Neural cell (in vitro differentiated cells): ENCODE measurements around the gene PIK3R4. TPM values are rescaled to one million over a fixed set of nuclear protein-coding genes. Genes with fewer than 3 reads are reported as not detected.

Experiments used
- H2AFZ ChIP-seq: fragments of 200-600, 300-800 bp; sonication (generic), shearing (Covaris generic); 2 replicates; pipeline ENCODE4 v1.6.0; 2014; ENCODE audit warnings: low read depth, mild to moderate bottlenecking, antibody characterized with exemption, low read length, moderate library complexity
- H3F3A ChIP-seq: fragments of 200-600 bp; shearing (Covaris generic); 2 replicates; pipeline ENCODE4 v1.6.1; 2016; ENCODE audit warnings: mild to moderate bottlenecking, moderate library complexity, mixed read lengths, antibody characterized with exemption, low read length; ENCODE audit not compliant: insufficient read depth, poor library complexity, severe bottlenecking
- H3K27ac ChIP-seq: fragments of 200-600, 300-800 bp; sonication (generic), shearing (Covaris generic); 2 replicates; pipeline ENCODE4 v1.5.1; 2014; ENCODE audit warnings: mild to moderate bottlenecking, low read length, moderate library complexity
- H3K27me3 ChIP-seq: fragments of 300-800, 200-600 bp; sonication (generic), shearing (Covaris generic); 2 replicates; pipeline ENCODE4 v1.6.0; 2014; ENCODE audit warnings: mild to moderate bottlenecking, low read depth, low read length, moderate library complexity; ENCODE audit not compliant: insufficient read depth
- H3K36me3 ChIP-seq: fragments of 300-800, 200-600 bp; sonication (generic), shearing (Covaris generic); 2 replicates; pipeline ENCODE4 v1.5.1; 2014; ENCODE audit warnings: mild to moderate bottlenecking, antibody characterized with exemption, low read length, moderate library complexity; ENCODE audit not compliant: insufficient read depth
- H3K4me2 ChIP-seq: fragments of 300-800, 200-600 bp; sonication (generic), shearing (Covaris generic); 2 replicates; pipeline ENCODE4 v1.6.0; 2014; ENCODE audit warnings: mild to moderate bottlenecking, low read length
- H3K4me3 ChIP-seq: fragments of 300-800, 200-600 bp; sonication (generic), shearing (Covaris generic); 2 replicates; pipeline ENCODE4 v1.5.1; 2014; ENCODE audit warnings: mild to moderate bottlenecking, low read length, moderate library complexity
- H3K79me2 ChIP-seq: fragments of 200-600 bp; shearing (Covaris generic); replicated peaks from 2 replicates; pipeline ENCODE4 v1.6.0; 2014; ENCODE audit warnings: mild to moderate bottlenecking, low read length, moderate library complexity; ENCODE audit not compliant: insufficient read depth
- H3K9ac ChIP-seq: fragments of 300-800, 200-600 bp; sonication (generic), shearing (Covaris generic); 2 replicates; pipeline ENCODE4 v1.6.1; 2016; ENCODE audit warnings: mild to moderate bottlenecking, low read length, mixed read lengths
- H3K9me2 ChIP-seq: fragments of 200-600 bp; shearing (Covaris generic); 2 replicates; pipeline ENCODE4 v1.6.1; 2016; ENCODE audit warnings: mild to moderate bottlenecking, low read length, mixed read lengths; ENCODE audit not compliant: insufficient read depth
- H3K9me3 ChIP-seq: fragments of 200-600, 300-800 bp; sonication (generic), shearing (Covaris generic); 2 replicates; pipeline ENCODE4 v1.6.1; 2016; ENCODE audit warnings: mild to moderate bottlenecking, mixed run types, low read length, moderate library complexity, mixed read lengths
- H4K20me1 ChIP-seq: fragments of 200-600 bp; shearing (Covaris generic); 2 replicates; pipeline ENCODE4 v1.6.1; 2016; ENCODE audit warnings: mild to moderate bottlenecking, mixed run types; ENCODE audit not compliant: insufficient read depth
- EP300 ChIP-seq: fragments of 450-650 bp; conservative IDR thresholded peaks from 2 replicates; pipeline ENCODE4 v1.6.1; 2014; ENCODE audit warnings: antibody characterized with exemption, mild to moderate bottlenecking, moderate library complexity; ENCODE audit not compliant: poor library complexity, severe bottlenecking
- EZH2 ChIP-seq: fragments of 200-600, 300-800 bp; shearing (Covaris generic), sonication (generic); IDR thresholded peaks from 2 replicates; pipeline ENCODE4 v1.6.1; 2014; ENCODE audit warnings: antibody characterized with exemption, low read length, borderline replicate concordance, mild to moderate bottlenecking; ENCODE audit not compliant: insufficient read depth, poor library complexity, severe bottlenecking
- MXI1 ChIP-seq: fragments of 450-650 bp; conservative IDR thresholded peaks from 2 replicates; pipeline ENCODE4 v1.6.1; 2014; ENCODE audit warnings: antibody characterized with exemption, mild to moderate bottlenecking; ENCODE audit not compliant: poor library complexity, severe bottlenecking
- POLR2AphosphoS5 ChIP-seq: IDR thresholded peaks from 2 replicates; pipeline ENCODE4 v1.6.1; 2012
- RAD21 ChIP-seq: fragments of 450-650 bp; conservative IDR thresholded peaks from 2 replicates; pipeline ENCODE4 v1.6.1; 2014; ENCODE audit warnings: antibody characterized with exemption, mild to moderate bottlenecking, moderate library complexity
- SMC3 ChIP-seq: fragments of 450-650 bp; conservative IDR thresholded peaks from 2 replicates; pipeline ENCODE4 v1.6.1; 2014; ENCODE audit warnings: antibody characterized with exemption, mild to moderate bottlenecking, moderate library complexity; ENCODE audit not compliant: poor library complexity
- TAF1 ChIP-seq: IDR thresholded peaks from 2 replicates; pipeline ENCODE4 v1.6.1; 2012; ENCODE audit warnings: low read depth
- polyA plus RNA-seq: library from polyadenylated mRNA; depleted of rRNA; stranded (reverse); fragments of >200 nt; gene quantifications from 2 replicates; pipeline ENCODE4 v1.2.3, GENCODE V29; 2014
- TF ChIP-seq, protein P1 (sequence below): fragments of 450-650 bp; IDR thresholded peaks from 2 replicates; pipeline ENCODE4 v1.5.1; 2014; ENCODE audit warnings: antibody characterized with exemption, mild to moderate bottlenecking, moderate library complexity; ENCODE audit not compliant: poor library complexity, severe bottlenecking
- TF ChIP-seq, protein P2 (sequence below): IDR thresholded peaks from 2 replicates; pipeline ENCODE4 v1.6.1; 2012; ENCODE audit warnings: borderline replicate concordance

PIK3R4 gene
- polyA plus RNA-seq, 1 donor from 2014 or later = 18.3 TPM

DNA sequence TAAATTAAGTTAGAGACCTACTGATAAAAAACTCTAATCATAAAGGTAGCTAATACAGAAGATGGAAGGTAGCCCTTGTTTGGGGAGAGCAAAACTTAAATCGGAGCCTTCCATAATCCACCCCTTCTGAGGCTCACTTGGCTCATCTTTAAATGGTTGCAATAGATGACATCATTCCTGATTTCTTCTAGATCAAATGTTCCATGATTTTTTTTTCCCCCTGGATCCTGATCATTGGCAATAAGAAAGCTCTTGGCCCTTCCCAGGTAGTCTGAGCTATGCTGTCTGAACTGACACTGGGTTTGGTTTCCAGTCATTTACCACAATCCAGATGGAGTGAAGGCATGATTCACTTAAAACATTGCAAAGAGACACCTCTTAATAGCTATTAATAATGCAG is 92.5 kb downstream of the PIK3R4 start:
- no peaks in the 10 kb centered on the region for H3K9me3 ChIP-seq
- no peaks in the 10 kb centered on the region for H3K9me2 ChIP-seq
- no peaks in the 10 kb centered on the region for H3F3A ChIP-seq
- H4K20me1 ChIP-seq = no peaks in the 10 kb centered on the region
- no peak overlapping the region for H3K4me3 ChIP-seq
- no peaks in the 10 kb centered on the region for H3K36me3 ChIP-seq
- no peaks in the 10 kb centered on the region for H3K27me3 ChIP-seq
- TF ChIP-seq, protein P1, sequence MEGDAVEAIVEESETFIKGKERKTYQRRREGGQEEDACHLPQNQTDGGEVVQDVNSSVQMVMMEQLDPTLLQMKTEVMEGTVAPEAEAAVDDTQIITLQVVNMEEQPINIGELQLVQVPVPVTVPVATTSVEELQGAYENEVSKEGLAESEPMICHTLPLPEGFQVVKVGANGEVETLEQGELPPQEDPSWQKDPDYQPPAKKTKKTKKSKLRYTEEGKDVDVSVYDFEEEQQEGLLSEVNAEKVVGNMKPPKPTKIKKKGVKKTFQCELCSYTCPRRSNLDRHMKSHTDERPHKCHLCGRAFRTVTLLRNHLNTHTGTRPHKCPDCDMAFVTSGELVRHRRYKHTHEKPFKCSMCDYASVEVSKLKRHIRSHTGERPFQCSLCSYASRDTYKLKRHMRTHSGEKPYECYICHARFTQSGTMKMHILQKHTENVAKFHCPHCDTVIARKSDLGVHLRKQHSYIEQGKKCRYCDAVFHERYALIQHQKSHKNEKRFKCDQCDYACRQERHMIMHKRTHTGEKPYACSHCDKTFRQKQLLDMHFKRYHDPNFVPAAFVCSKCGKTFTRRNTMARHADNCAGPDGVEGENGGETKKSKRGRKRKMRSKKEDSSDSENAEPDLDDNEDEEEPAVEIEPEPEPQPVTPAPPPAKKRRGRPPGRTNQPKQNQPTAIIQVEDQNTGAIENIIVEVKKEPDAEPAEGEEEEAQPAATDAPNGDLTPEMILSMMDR = no peak
- TF ChIP-seq, protein P2, sequence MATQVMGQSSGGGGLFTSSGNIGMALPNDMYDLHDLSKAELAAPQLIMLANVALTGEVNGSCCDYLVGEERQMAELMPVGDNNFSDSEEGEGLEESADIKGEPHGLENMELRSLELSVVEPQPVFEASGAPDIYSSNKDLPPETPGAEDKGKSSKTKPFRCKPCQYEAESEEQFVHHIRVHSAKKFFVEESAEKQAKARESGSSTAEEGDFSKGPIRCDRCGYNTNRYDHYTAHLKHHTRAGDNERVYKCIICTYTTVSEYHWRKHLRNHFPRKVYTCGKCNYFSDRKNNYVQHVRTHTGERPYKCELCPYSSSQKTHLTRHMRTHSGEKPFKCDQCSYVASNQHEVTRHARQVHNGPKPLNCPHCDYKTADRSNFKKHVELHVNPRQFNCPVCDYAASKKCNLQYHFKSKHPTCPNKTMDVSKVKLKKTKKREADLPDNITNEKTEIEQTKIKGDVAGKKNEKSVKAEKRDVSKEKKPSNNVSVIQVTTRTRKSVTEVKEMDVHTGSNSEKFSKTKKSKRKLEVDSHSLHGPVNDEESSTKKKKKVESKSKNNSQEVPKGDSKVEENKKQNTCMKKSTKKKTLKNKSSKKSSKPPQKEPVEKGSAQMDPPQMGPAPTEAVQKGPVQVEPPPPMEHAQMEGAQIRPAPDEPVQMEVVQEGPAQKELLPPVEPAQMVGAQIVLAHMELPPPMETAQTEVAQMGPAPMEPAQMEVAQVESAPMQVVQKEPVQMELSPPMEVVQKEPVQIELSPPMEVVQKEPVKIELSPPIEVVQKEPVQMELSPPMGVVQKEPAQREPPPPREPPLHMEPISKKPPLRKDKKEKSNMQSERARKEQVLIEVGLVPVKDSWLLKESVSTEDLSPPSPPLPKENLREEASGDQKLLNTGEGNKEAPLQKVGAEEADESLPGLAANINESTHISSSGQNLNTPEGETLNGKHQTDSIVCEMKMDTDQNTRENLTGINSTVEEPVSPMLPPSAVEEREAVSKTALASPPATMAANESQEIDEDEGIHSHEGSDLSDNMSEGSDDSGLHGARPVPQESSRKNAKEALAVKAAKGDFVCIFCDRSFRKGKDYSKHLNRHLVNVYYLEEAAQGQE = no peak
- TF ChIP-seq EP300 = no peak
- no peak overlapping the region for H3K4me2 ChIP-seq
- H2AFZ ChIP-seq = no peak overlapping the region
- no peak overlapping the region for H3K9ac ChIP-seq
- no peak overlapping the region for H3K27ac ChIP-seq
- no peaks in the 10 kb centered on the region for H3K79me2 ChIP-seq

DNA sequence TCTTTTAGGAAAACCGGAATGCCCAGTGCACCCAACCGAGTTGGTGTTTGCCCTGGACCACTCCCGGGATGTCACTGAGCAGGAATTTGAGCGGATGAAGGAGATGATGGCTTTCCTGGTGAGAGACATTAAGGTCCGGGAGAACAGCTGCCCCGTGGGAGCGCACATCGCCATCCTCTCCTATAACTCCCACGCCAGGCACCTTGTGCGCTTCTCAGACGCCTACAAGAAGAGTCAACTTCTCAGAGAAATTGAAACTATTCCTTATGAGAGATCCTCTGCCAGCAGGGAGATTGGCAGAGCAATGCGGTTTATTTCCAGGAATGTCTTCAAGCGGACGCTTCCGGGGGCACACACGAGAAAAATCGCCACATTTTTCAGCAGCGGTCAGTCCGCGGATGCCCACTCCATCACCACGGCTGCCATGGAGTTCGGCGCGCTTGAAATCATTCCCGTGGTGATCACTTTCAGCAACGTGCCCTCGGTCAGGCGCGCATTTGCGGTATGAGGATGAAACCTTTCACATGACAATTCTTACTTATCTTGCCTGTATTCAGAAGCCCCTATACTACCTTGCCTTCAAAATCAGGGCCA is 97.5 kb downstream of the PIK3R4 start:
- Histone ChIP-seq H3K4me2 (no peak overlapping the region), H3K4me3 (no peak overlapping the region)

More for the DNA sequence above, 97.5 kb downstream of the PIK3R4 start:
- Histone ChIP-seq H3K9me3 (no peaks in the 10 kb centered on the region), H3K27ac (no peak overlapping the region), H3K79me2 (no peaks in the 10 kb centered on the region), H3K9me2 (no peaks in the 10 kb centered on the region), H3K36me3 (no peaks in the 10 kb centered on the region), H2AFZ (no peak overlapping the region), H3K9ac (no peak overlapping the region), H4K20me1 (no peaks in the 10 kb centered on the region), H3K27me3 (no peaks in the 10 kb centered on the region), H3F3A (no peaks in the 10 kb centered on the region)
- TF ChIP-seq, protein P2 = no peak
- no peak for TF ChIP-seq TAF1
- TF ChIP-seq, protein P1 = no peak
- no peak for TF ChIP-seq RAD21
- no peak for TF ChIP-seq EZH2
- TF ChIP-seq SMC3 = no peak
- no peak for TF ChIP-seq MXI1
- no peak for TF ChIP-seq POLR2AphosphoS5
- no peak for TF ChIP-seq EP300
